ENCODE results near the gene LRP5.
"Not testable (repeated sequence)": the region's sequence is repeated elsewhere in the genome, so short reads cannot be mapped to it uniquely, and the experiment has no call there.

LRP5 gene

GRCh38 chr11:68338051-68338780 lies 25.8 kb downstream of the LRP5 start:
- FAIRE-seq (no peak), DNase-seq (ENCODE audit: insufficient read length, low spot score) (no peak)
- TF ChIP-seq CTCF (IDR thresholded peaks at IDR 0.05; ENCODE audit: insufficient read depth, missing control alignments): no peak

GRCh38 chr11:68340003-68340767 lies 27.8 kb downstream of the LRP5 start:
- no peak for FAIRE-seq
- no peak for DNase-seq (ENCODE audit: insufficient read length, low spot score)

GRCh38 chr11:68340784-68341556 lies 28.6 kb downstream of the LRP5 start:
- TF ChIP-seq CTCF (IDR thresholded peaks at IDR 0.05; ENCODE audit: insufficient read depth, missing control alignments): no peak
- DNase-seq (ENCODE audit: insufficient read length, low spot score) (no peak), FAIRE-seq (no peak)

More at GRCh38 chr11:68340003-68340767, 27.8 kb downstream of the LRP5 start:
- TF ChIP-seq CTCF (IDR thresholded peaks at IDR 0.05; ENCODE audit: insufficient read depth, missing control alignments): no peak

GRCh38 chr11:68341557-68342458 lies 29.4 kb downstream of the LRP5 start:
- FAIRE-seq (no peak), DNase-seq (ENCODE audit: insufficient read length, low spot score) (no peak)
- TF ChIP-seq CTCF (IDR thresholded peaks at IDR 0.05; ENCODE audit: insufficient read depth, missing control alignments): no peak

GRCh38 chr11:68342459-68343158 lies 30.2 kb downstream of the LRP5 start:
- FAIRE-seq (no peak), DNase-seq (ENCODE audit: insufficient read length, low spot score) (no peak)
- TF ChIP-seq CTCF (IDR thresholded peaks at IDR 0.05; ENCODE audit: insufficient read depth, missing control alignments): no peak

GRCh38 chr11:68343761-68344256 lies 31.4 kb downstream of the LRP5 start:
- no peak for FAIRE-seq
- no peak for TF ChIP-seq CTCF (IDR thresholded peaks at IDR 0.05; ENCODE audit: insufficient read depth, missing control alignments)
- no peak for DNase-seq (ENCODE audit: insufficient read length, low spot score)

- not testable (repeated sequence) for DNase-seq (ENCODE audit: insufficient read length, low spot score); FAIRE-seq
Observed at GRCh38 chr11:68344821-68345220, 32.4 kb downstream of the LRP5 start.

Measured in D721Med (cell line).